Esophagus muscularis mucosa (tissue), 3 donors: ENCODE results near the gene GPC6.

ENCODE experiments used
- POLR2A ChIP-seq: fragments of 450-650 bp; IDR thresholded peaks from one replicate; pipeline ENCODE4 v1.6.1; 2017; ENCODE audit warnings: antibody characterized with exemption, moderate library complexity, mild to moderate bottlenecking, low read depth
- TF ChIP-seq, protein P1 (sequence below), 3 experiments: fragments of 200-600 bp in 2 of 3; fragments of 450-650 bp in 1 of 3; sonication (generic) in 2 of 3; IDR thresholded peaks; one replicate each; pipeline ENCODE4 v1.5.1; 2017 to 2019; ENCODE audit warnings: antibody characterized with exemption in 3 of 3, mild to moderate bottlenecking in 2 of 3, moderate library complexity in 1 of 3

GRCh38 chr13:93425411-93425810 is 198.8 kb downstream of the GPC6 start:
- TF ChIP-seq POLR2A: no peak
- TF ChIP-seq, protein P1, sequence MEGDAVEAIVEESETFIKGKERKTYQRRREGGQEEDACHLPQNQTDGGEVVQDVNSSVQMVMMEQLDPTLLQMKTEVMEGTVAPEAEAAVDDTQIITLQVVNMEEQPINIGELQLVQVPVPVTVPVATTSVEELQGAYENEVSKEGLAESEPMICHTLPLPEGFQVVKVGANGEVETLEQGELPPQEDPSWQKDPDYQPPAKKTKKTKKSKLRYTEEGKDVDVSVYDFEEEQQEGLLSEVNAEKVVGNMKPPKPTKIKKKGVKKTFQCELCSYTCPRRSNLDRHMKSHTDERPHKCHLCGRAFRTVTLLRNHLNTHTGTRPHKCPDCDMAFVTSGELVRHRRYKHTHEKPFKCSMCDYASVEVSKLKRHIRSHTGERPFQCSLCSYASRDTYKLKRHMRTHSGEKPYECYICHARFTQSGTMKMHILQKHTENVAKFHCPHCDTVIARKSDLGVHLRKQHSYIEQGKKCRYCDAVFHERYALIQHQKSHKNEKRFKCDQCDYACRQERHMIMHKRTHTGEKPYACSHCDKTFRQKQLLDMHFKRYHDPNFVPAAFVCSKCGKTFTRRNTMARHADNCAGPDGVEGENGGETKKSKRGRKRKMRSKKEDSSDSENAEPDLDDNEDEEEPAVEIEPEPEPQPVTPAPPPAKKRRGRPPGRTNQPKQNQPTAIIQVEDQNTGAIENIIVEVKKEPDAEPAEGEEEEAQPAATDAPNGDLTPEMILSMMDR (IDR thresholded peaks at IDR 0.05): no peak
